Activated naive CD8-positive, alpha-beta T cell treated with anti-CD3 and anti-CD28 coated beads, Interleukin-2, amount 50 U/mL, for 24 hours (primary cell): ENCODE results near the gene FAM163A.
"Not testable (repeated sequence)": the region's sequence is repeated elsewhere in the genome, so short reads cannot be mapped to it uniquely, and the experiment has no call there.

Experiments
- ATAC-seq: fragments of 150-1000 bp; cut with Tn5 transposase; one replicate; pipeline ENCODE4 v1.10.0; 2021
- DNase-seq: peaks from one replicate; pipeline ENCODE4 v3.0.0; 2021
- H3K27ac Mint-ChIP-seq: one replicate; pipeline ENCODE4 v1.8.0; 2021; ENCODE audit warnings: mild to moderate bottlenecking, mixed read lengths
- H3K27me3 Mint-ChIP-seq: one replicate; pipeline ENCODE4 v1.8.0; 2021; ENCODE audit warnings: mixed read lengths
- H3K36me3 Mint-ChIP-seq: one replicate; pipeline ENCODE4 v1.8.0; 2021; ENCODE audit warnings: low read depth, mixed read lengths
- H3K4me1 Mint-ChIP-seq: one replicate; pipeline ENCODE4 v1.8.0; 2021; ENCODE audit warnings: mixed read lengths
- H3K4me3 Mint-ChIP-seq: one replicate; pipeline ENCODE4 v1.8.0; 2021; ENCODE audit warnings: mild to moderate bottlenecking, moderate library complexity, mixed read lengths
- H3K9me3 Mint-ChIP-seq: one replicate; pipeline ENCODE4 v1.8.0; 2021; ENCODE audit warnings: mixed read lengths

FAM163A gene

GRCh38 chr1:179822065-179822464 lies 79.0 kb downstream of the FAM163A start:
- H3K36me3 Mint-ChIP-seq = no peaks in the 10 kb centered on the region

GRCh38 chr1:179823693-179824092 lies 80.6 kb downstream of the FAM163A start:
- H3K4me1 Mint-ChIP-seq = no peaks in the 10 kb centered on the region
- ATAC-seq (no peak), DNase-seq (no peak)
- no peaks in the 10 kb centered on the region for H3K9me3 Mint-ChIP-seq
- H3K27me3 Mint-ChIP-seq = no peaks in the 10 kb centered on the region
- H3K36me3 Mint-ChIP-seq = no peaks in the 10 kb centered on the region
- no peak overlapping the region for H3K4me3 Mint-ChIP-seq
- H3K27ac Mint-ChIP-seq = no peak overlapping the region

More at GRCh38 chr1:179822065-179822464, 79.0 kb downstream of the FAM163A start:
- Mint-ChIP-seq H3K9me3 (no peaks in the 10 kb centered on the region), H3K27me3 (no peaks in the 10 kb centered on the region), H3K4me3 (no peak overlapping the region), H3K4me1 (no peaks in the 10 kb centered on the region), H3K27ac (no peak overlapping the region)
- no peak for ATAC-seq
- DNase-seq = no peak

- H3K27ac Mint-ChIP-seq = no peak overlapping the region
- no peaks in the 10 kb centered on the region for H3K36me3 Mint-ChIP-seq
These were observed 81.2 kb downstream of the FAM163A start for GRCh38 chr1:179824265-179824664.

GRCh38 chr1:179825206-179825605 lies 82.1 kb downstream of the FAM163A start:
- Mint-ChIP-seq H3K4me1 (no peaks in the 10 kb centered on the region), H3K4me3 (no peak overlapping the region), H3K27ac (no peak overlapping the region)

More at GRCh38 chr1:179824265-179824664, 81.2 kb downstream of the FAM163A start:
- no peak for DNase-seq
- no peak for ATAC-seq
- Mint-ChIP-seq H3K9me3 (no peaks in the 10 kb centered on the region), H3K4me1 (no peaks in the 10 kb centered on the region), H3K4me3 (no peak overlapping the region), H3K27me3 (no peaks in the 10 kb centered on the region)

GRCh38 chr1:179825798-179826460 lies 82.8 kb downstream of the FAM163A start:
- DNase-seq = no peak
- ATAC-seq = no peak
- Mint-ChIP-seq H3K36me3 (no peaks in the 10 kb centered on the region), H3K27me3 (no peaks in the 10 kb centered on the region), H3K4me3 (no peak overlapping the region), H3K4me1 (peaks cover 2% of the 10 kb centered on the region), H3K27ac (no peak overlapping the region), H3K9me3 (no peaks in the 10 kb centered on the region)

More at GRCh38 chr1:179825206-179825605, 82.1 kb downstream of the FAM163A start:
- no peaks in the 10 kb centered on the region for H3K27me3 Mint-ChIP-seq
- no peak for DNase-seq
- H3K9me3 Mint-ChIP-seq = no peaks in the 10 kb centered on the region
- no peaks in the 10 kb centered on the region for H3K36me3 Mint-ChIP-seq
- ATAC-seq = no peak

- Mint-ChIP-seq H3K27ac (no peak overlapping the region), H3K4me1 (peaks cover 10% of the 10 kb centered on the region), H3K9me3 (no peaks in the 10 kb centered on the region), H3K4me3 (no peak overlapping the region), H3K27me3 (no peaks in the 10 kb centered on the region), H3K36me3 (no peaks in the 10 kb centered on the region)
- ATAC-seq (peak; percentile 18), DNase-seq (no peak)
These were observed 83.7 kb downstream of the FAM163A start for GRCh38 chr1:179826626-179827280.

GRCh38 chr1:179828554-179829110 lies 85.5 kb downstream of the FAM163A start:
- DNase-seq (no peak), ATAC-seq (no peak)
- Mint-ChIP-seq H3K36me3 (no peaks in the 10 kb centered on the region), H3K4me3 (no peak overlapping the region), H3K9me3 (no peaks in the 10 kb centered on the region), H3K4me1 (peaks cover 18% of the 10 kb centered on the region), H3K27me3 (no peaks in the 10 kb centered on the region), H3K27ac (no peak overlapping the region)

- H3K27ac Mint-ChIP-seq = peak overlapping the region; percentile 24
- H3K27me3 Mint-ChIP-seq = no peaks in the 10 kb centered on the region
- peaks cover 2% of the 10 kb centered on the region for H3K36me3 Mint-ChIP-seq
- DNase-seq (no peak), ATAC-seq (no peak)
- H3K4me3 Mint-ChIP-seq = no peak overlapping the region
- peaks cover 18% of the 10 kb centered on the region for H3K4me1 Mint-ChIP-seq
- H3K9me3 Mint-ChIP-seq = no peaks in the 10 kb centered on the region
These were observed 88.1 kb downstream of the FAM163A start for GRCh38 chr1:179831225-179831624.

GRCh38 chr1:179831852-179832699 lies 89.0 kb downstream of the FAM163A start:
- H3K4me3 Mint-ChIP-seq = peak overlapping the region; percentile 28
- H3K27me3 Mint-ChIP-seq = no peaks in the 10 kb centered on the region
- peak overlapping the region; percentile 24 for H3K27ac Mint-ChIP-seq
- DNase-seq = no peak
- peaks cover 2% of the 10 kb centered on the region for H3K36me3 Mint-ChIP-seq
- no peaks in the 10 kb centered on the region for H3K9me3 Mint-ChIP-seq
- peaks cover 18% of the 10 kb centered on the region for H3K4me1 Mint-ChIP-seq
- ATAC-seq = peak; percentile 53

- not testable (repeated sequence) for H3K27me3 Mint-ChIP-seq, H3K36me3 Mint-ChIP-seq, H3K4me1 Mint-ChIP-seq, H3K4me3 Mint-ChIP-seq, H3K9me3 Mint-ChIP-seq, DNase-seq, ATAC-seq, H3K27ac Mint-ChIP-seq
These were observed 93.8 kb downstream of the FAM163A start for GRCh38 chr1:179836686-179837445.

GRCh38 chr1:179840107-179840506 lies 97.0 kb downstream of the FAM163A start:
- ATAC-seq (no peak), DNase-seq (no peak)
- Mint-ChIP-seq H3K27me3 (no peaks in the 10 kb centered on the region), H3K4me3 (no peak overlapping the region), H3K9me3 (no peaks in the 10 kb centered on the region), H3K4me1 (no peaks in the 10 kb centered on the region), H3K27ac (no peak overlapping the region), H3K36me3 (peaks cover 10% of the 10 kb centered on the region)

GRCh38 chr1:179848233-179848632 lies 105.1 kb downstream of the FAM163A start:
- no peaks in the 10 kb centered on the region for H3K27me3 Mint-ChIP-seq
- no peaks in the 10 kb centered on the region for H3K9me3 Mint-ChIP-seq
- DNase-seq (no peak), ATAC-seq (no peak)
- no peak overlapping the region for H3K4me3 Mint-ChIP-seq
- H3K36me3 Mint-ChIP-seq = peaks cover 42% of the 10 kb centered on the region
- H3K4me1 Mint-ChIP-seq = no peaks in the 10 kb centered on the region
- no peak overlapping the region for H3K27ac Mint-ChIP-seq

GRCh38 chr1:179853102-179853501 lies 110.0 kb downstream of the FAM163A start:
- H3K9me3 Mint-ChIP-seq = no peaks in the 10 kb centered on the region
- no peak for DNase-seq
- no peak for ATAC-seq
- no peaks in the 10 kb centered on the region for H3K4me1 Mint-ChIP-seq
- peaks cover 43% of the 10 kb centered on the region for H3K36me3 Mint-ChIP-seq
- H3K27ac Mint-ChIP-seq = no peak overlapping the region
- no peaks in the 10 kb centered on the region for H3K27me3 Mint-ChIP-seq
- H3K4me3 Mint-ChIP-seq = no peak overlapping the region

- H3K36me3 Mint-ChIP-seq = peaks cover 25% of the 10 kb centered on the region
- not testable (repeated sequence) for H3K4me3 Mint-ChIP-seq, H3K9me3 Mint-ChIP-seq, H3K27me3 Mint-ChIP-seq, DNase-seq, ATAC-seq, H3K4me1 Mint-ChIP-seq, H3K27ac Mint-ChIP-seq
These were observed 112.7 kb downstream of the FAM163A start for GRCh38 chr1:179855831-179856230.
